Measurements from ENCODE around the gene CCL20.
"Not testable (repeated sequence)": the region's sequence is repeated elsewhere in the genome, so short reads cannot be mapped to it uniquely, and the experiment has no call there.

Gene CCL20

DNA sequence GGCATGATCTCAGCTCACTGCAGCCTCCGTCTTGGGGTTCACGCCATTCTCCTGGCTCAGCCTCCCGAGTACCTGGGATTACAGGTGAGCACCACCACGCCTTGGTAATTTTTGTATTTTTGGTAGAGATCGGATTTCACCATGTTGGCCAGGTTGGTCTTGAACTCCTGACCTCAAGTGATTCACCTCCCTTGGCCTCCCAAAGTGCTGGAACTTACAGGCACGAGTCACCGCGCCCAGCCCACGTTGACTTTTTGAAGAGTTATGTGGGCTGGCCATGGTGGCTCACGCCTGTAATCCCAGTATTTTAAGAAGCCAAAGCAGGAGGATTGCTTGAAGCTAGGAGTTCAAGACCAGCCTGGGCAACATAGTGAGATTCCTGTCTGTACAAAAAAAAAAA, 20.8 kb downstream of the CCL20 start:
- DNase-seq (ENCODE audit: low read depth) = no peak

DNA sequence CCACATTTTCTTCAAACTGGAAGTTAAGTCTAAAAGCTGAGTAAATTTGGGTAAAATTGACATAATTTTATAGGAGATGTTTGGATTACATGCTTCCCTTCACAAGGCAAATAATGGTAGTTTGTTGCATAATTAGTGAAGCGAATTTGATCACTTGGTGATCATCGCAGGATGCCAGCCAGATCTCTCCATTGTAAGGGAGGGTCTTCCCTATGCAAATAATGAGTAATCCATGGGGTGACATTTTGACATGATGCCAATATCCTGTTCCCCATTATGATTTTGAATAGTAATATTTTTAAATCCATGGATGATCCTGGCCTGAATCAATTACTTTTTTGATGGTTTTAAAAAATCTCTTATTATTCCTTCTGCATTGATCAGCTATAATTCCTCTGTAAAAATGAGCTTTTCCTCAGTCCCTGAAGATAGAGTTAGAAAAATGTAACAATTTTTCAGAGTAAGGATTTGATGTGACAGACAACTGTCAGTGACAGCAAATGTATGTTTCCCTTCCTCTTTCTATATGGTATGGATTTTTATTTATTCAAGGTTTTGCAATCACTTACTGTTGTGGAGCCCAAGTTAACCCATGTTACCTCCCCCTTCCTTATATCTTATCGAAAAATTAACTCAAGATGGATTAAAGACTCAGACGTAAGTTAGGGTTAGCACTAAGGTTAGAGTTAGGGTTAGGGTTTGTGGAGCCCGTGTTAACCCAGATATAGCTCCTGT, 21.4 kb downstream of the CCL20 start:
- no peak for DNase-seq (ENCODE audit: low read depth)

DNA sequence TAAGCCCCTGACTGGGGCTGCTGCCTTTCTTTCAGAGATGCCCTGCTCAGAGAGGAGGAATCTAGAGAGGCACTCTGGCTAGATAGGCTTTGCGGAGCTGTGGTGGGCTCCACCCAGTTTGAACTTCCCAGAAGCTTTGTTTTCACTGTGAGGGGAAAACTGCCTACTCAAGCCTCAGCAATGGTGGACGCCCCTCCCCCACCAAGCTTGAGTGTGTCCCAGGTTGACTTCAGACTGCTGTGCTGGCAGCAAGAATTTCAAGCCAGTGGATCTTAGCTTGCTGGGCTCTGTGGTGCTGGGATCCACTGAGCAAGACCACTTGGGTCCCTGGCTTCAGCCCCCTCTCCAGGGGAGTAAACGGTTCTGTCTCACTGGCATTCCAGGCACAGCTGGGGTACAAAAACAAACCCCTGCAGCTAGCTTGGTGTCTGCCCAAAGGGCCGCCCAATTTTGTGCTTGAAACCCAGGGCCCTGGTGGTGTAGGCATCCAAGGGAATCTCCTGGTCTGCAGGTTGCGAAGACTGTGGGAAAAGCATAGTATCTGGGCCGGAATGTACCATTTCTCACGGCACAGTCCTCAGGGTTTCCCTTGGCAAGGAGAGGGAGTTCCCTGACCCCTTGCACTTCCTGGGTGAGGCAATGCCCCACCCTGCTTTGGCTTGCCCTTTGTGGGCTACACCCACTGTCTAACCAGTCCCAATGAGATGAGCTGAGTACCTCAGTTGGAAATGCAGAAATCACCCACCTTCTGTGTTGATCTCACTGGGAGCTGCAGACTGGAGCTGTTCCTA, 25.9 kb downstream of the CCL20 start:
- not testable (repeated sequence) for DNase-seq (ENCODE audit: low read depth)

DNA sequence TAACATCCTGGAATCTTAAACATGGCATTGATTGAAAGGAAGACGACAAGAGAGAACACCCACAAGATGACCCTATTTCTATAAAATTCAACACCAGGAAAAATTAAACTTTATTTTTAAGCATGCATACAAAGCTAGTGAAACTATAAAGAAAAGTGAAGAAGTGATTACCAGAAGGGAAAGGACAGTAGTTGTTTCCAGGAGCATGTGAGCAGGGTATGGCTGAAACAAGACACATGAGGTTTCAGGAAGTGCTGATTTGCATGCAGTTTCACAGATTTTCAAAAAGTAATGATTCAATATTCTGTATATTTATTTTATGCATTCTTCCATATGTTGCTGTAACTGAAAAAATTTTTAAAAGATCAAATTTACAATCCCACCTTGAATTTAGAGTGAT, 33.2 kb downstream of the CCL20 start:
- DNase-seq (ENCODE audit: low read depth) = no peak

DNA sequence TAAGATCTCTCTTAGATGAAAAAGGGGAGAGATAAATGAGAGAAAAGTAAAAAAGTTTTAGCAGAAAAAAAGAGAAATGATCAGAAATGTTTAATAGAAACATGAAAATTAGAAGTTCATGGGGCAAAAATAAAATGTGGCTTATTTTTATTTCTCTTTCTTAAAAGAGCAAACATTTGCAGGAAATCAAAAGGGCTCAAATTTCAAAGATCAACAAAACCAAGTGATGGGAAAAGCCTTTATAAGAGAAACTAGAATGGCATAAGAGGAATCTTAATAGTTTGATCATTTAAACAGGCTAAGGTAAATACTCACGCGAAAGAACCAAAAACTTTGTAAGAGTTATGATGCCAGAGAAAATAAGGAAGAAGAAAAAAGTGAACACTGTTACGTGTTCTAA, 34.5 kb downstream of the CCL20 start:
- no peak for DNase-seq (ENCODE audit: low read depth)

DNA sequence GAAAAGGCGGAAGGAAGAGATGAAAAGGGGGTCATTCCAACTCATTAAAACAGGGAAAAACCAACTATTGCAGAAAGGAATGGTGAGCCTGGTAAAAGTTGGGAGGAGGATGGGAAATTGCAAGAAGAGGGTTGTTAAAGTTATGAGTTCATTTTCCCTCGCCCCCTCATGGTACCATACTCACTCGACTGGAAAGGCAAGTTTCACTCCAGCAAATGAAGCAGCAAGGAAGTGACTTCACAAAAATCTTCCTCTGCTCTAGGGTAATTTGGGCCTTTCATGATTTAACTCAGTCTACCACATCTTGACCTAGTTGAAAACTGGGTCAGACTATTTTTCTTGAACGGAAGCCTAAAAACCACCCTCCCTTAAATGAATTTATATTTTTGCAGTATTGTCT, 34.9 kb downstream of the CCL20 start:
- DNase-seq (ENCODE audit: low read depth) = no peak

DNA sequence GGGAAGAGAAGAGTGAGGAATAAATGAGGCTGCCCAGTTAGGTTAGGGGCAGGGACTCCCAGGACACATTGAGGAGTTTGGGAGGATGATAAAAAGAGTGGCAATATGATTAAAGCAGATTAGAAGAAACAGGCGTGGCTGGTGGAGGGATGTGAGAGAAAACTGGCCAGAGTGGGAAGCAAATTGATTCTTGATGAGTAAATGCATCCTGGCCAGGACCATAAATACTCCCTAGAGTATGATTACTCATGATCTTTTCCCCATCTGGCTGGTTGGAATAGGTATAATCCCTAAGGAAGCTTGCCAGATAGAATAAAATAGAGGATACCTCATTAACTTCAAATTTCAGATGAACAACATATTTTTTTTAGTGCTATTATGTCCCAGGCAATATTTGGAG, 36.3 kb downstream of the CCL20 start:
- DNase-seq (ENCODE audit: low read depth) = no peak

DNA sequence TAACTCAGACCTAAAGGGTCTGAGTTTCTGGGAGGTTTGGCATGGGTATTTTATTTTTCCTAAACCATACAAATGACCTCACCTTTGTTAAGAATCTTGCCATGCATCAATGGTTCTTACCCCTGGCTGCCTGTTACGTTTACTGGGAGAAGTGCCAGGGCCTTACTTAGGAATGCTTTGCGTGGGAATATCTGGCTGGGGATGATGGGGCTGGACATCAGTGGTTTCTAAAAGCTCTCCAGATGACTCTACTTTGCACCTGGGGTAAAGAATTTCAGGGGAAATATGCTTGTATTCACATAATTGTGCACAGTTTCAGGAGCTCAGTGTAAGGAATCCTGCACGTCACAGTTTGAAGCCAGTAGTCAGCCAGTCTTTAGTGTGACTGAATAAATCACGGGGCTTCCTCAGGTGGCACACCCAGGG, 39.6 kb downstream of the CCL20 start:
- peak; percentile 57 for DNase-seq (ENCODE audit: low read depth)

DNA sequence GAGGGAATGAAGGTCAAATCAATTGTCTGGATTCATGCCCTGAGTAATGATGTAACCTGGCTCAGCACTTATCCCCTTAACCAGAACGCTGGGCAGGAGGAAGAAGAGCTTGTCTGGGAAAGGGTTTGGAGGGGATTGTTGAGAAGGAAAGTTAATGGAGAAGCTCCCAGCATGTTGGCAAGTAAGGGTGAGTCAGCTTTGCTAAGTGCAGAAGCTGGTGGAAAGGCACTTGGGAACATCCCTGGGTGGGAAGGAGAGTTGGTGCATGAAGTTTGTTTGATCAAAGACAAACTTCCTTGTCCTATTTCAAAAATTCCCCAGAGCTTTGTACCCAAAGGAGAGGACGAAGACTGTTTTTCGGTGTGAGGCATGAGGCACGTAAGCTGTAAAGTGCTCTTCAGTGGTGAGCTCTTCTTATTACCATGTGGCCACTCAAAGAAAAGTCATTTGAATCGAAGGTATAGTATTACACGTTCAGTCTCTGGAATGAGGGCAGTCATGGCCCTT, 40.2 kb downstream of the CCL20 start:
- no peak for DNase-seq (ENCODE audit: low read depth)

DNA sequence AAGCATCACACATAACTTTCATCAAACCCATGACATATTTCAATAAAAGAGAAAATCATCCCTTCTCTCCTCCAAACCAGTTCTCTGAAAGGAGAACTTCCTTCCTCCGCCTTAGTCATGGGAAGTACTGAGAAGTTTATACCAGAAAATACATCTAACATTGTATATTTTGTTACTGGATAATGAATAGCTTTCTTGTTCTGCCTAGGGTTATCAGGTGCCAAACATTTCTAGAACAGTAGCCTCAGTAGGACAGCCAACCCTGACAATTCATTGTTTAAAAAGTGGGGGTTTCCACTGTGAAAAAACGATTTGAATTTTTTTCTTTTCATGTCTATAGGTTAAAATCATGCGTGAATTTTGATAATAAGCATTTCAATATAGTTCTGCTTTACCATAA, 41.8 kb downstream of the CCL20 start:
- DNase-seq (ENCODE audit: low read depth) = no peak

DNA sequence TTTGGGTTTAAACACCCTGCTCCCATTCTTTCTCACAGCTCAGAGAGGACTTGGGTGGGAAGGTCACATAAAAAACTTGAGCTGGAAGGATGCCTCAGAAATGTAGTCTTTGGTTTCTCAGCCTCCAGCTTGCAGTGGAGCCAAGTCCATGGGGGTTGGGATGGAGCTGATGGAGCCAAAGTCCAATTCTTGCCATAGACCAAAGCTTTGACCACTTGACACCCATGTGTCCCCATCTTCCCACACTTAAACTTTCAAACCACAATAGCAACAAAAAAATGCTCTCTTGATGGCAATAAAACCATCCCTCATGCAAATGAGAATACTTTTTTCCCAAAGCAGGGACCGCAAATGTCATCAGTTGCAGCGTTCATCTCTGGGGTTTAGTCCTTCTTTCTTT, 43.1 kb downstream of the CCL20 start:
- no peak for DNase-seq (ENCODE audit: low read depth)

DNA sequence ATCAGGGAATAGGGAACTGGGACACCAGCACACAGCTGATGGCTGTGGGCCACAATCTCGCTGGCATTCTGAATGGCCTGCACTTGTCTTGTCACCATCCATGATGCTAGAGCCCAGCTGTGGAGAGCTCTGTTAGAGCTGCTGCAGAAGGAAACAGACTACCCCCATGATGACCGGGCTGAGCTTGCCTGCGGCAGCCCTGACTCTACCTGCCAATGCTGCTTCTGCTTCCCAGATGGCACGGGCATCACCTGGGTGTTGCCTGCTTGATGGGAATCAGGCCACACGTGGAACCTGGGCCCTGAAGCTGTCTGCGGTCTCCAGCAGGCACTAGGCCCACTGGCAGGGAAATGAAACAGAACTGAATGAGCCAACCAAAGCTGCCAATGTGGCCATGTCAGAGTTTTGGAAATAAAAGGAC, 46.6 kb downstream of the CCL20 start:
- DNase-seq (ENCODE audit: low read depth) = no peak

DNA sequence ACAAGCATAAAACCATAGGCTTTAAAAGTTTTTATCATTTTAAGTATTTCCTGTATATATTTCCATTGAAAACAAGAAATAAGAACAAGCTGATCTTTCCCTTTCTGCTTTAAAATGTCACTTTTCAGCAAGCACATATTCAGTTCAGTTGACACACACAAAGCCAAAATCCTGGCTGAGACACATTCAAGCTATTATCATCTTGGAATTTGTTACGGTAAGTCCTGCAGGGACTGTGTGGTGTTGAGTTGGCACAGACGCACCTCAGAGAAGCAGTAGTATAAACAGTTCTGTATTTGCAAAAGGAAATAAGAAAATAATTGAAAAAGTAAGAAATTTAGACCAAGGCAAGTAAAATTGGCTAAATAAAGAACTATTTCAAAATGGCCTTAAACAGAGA, 47.4 kb downstream of the CCL20 start:
- DNase-seq (ENCODE audit: low read depth) = no peak

DNA sequence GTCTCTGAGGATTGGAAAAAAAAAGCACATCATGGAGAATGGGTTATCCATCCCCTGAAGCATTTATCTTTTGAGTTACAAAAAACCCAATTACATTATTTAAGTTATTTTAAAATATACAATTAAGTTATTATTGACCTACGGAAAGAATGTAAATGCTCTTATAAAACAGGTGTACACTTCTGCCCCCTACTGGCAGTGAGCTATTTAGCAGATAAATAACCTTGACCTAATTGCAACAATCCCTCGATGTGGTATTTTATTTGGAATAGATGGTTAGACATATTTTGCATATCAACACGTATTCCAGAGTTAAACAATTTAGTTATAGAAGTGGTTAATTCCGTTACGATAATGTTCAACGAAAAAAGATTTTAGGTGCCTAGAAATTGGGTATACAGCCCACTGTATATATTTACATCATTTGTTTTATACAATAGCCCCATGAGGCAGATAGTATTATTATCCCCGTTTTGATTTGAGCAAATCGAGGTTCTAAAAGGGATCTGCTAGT, 48.6 kb downstream of the CCL20 start:
- peak; percentile 69 for DNase-seq (ENCODE audit: low read depth)

DNA sequence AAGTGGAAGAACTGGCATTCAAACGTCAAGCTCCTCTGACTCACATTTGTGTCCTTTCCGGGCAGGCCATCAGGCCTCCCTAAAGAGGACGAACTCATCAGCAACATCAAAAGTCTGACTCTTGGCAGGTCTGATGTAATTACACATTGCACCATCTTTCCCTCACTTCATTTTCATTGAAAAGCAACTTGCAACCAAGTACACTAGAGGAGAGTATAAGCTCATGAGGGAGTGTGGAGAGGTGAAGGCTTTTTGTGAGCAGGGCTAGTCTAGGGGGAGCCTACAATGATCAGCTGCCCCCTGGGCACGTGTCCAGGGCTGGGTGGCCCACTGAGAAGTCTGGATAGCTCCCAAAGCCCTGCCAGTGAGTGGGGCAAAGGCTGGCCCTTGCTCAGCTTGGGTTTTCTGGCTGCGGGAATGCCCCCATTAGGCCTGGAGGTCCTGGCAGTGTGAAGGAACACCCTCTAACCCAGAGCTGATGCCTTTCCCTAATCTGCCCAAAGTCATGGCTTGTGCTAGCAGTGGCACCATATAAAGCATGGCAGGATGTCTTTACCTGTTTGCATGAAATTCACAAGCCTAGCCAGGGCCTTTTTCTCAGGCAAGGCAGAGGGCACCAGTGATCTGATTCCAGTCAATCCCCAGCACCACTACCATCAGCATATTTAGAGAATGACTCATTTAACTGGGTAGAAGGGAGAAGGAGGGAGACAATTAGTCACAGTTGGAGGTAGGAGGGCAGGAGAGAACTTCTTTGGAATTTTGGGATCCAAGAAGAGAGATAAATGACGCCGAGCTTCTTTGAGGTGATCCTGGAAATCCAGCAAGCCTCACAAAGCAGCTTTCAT, 49.3 kb downstream of the CCL20 start:
- DNase-seq (ENCODE audit: low read depth) = peak; percentile 64

DNA sequence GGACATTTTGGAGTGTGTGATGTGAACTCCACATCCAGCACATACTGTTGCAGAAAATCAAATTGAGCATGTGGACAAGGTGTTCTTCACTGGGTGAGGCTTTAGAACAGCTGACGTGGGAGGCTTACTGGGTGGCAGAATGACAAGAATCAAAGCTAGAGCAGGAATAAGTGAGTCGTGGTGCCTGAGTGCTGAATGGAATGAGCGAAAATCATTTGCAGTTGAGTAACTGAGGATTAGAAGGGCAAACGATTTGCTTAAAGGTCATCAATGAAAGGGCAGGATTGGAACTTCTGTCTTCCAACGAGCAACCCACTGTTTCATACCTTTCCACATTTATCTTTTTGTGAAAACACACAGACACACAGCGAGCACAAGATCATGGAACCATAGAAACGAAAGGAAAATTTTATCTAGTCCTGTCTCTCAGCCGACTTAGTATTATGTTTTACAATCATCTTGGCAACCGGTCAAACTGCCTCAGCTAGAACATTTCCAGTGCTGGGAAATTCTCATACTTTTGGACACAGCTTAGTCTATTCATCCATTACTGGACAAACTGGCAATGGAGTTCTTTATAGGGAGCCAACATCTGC, 50.6 kb downstream of the CCL20 start:
- DNase-seq (ENCODE audit: low read depth) = peak; percentile 49

DNA sequence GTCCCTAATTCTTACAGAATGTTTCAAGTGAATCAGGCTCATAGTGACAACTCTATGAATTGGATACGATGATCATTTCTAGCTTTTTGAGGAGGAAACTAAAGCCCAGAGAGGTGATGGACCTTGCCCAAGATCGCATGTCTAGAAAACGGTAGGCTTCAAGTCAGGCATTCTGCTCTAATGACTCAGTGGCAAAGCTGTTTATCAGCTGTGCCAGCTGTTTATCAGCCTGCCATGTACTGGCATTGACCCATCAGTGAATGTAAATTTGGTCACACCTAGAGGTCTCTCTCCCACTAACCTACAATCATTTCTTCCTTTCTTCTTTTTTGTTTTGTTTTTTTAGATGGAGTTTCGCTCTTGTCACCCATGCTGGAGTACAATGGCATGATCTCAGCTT, 51.6 kb downstream of the CCL20 start:
- no peak for DNase-seq (ENCODE audit: low read depth)
